ENCODE data around the gene TUBA3D. TPM values are rescaled to one million over a fixed set of nuclear protein-coding genes. Genes with fewer than 3 reads are reported as not detected.
"Not testable (repeated sequence)": the region's sequence is repeated elsewhere in the genome, so short reads cannot be mapped to it uniquely, and the experiment has no call there.

Gene TUBA3D
- total and polyA plus RNA-seq, 10 of the 15 experiments (the other 5 are each of a cell fraction or from before 2014, with no cell fraction given), result 0.04 to 0.37 (median 0.20) TPM; not detected in 6

- ATAC-seq, result peak; percentile 5
- DNase-seq (ENCODE audit: low read depth, low spot score); FAIRE-seq; H3K9me3 ChIP-seq (replicated peaks; ENCODE audit: control insufficient read depth, insufficient read depth, low read length); RAD21 ChIA-PET (ENCODE audit: unreplicated experiment); H3K27me3 ChIP-seq (replicated peaks in 1 of 2; ENCODE audit: control insufficient read depth in 2 of 2, insufficient read depth in 2 of 2, low read length in 1 of 2); in situ Hi-C loops (cut with MboI); H4K20me1 ChIP-seq (ENCODE audit: control insufficient read depth, insufficient read depth); H3K4me1 ChIP-seq (ENCODE audit: control insufficient read depth, insufficient read depth, low read length); H3K36me3 ChIP-seq (ENCODE audit: control insufficient read depth in 2 of 2, insufficient read depth in 2 of 2, low read length in 1 of 2); SMC1A ChIA-PET (ENCODE audit: uncharacterized antibody, unreplicated experiment); POLR2A ChIA-PET: not testable (repeated sequence)
- Histone ChIP-seq H3K27ac (ENCODE audit: control insufficient read depth, insufficient read depth) (peak overlapping the region; percentile 81), H3K4me3 (peak overlapping the region; percentile 67), H3K79me2 (ENCODE audit: control insufficient read depth, insufficient read depth, low read length) (peaks cover 58% of the 10 kb centered on the region), H2AFZ (ENCODE audit: control insufficient read depth, low read depth, low read length) (peak overlapping the region; percentile 65), H3K4me2 (ENCODE audit: control insufficient read depth, insufficient read depth) (peak overlapping the region; percentile 19), H3K9ac (ENCODE audit: control insufficient read depth, insufficient read depth, low read length) (peak overlapping the region; percentile 85)
- CTCF ChIA-PET, result interaction anchor here (1.1 to 3.8 kb wide), 3 partner anchors 38 to 182 kb away, joined by 3 to 25 read pairs (median 13); partner anchors contain the start of gene CCDC74A
- TSS peak; percentile 49 for BruUV-seq (replicated peaks)
- 0 out of 3 replicates have a peak, but pooled peaks of 1 of the 2 experiments have one; percentile 12 for TF ChIP-seq EGR1 (IDR thresholded peaks at IDR 0.05; ENCODE audit: borderline replicate concordance in 1 of 2, low read depth in 2 of 2, low read length in 2 of 2)
- intact Hi-C loops (cut with micrococcal nuclease; ENCODE audit: unreplicated experiment), result loop anchor here (5.0 to 10.0 kb wide), 3 partner anchors 86 to 396 kb away; partner anchors contain the start of gene FAM168B
- 38% methylated on average over 15 of the region's 20 CpGs for WGBS (ENCODE audit: insufficient coverage, insufficient replicate concordance, low lambda C conversion rate, missing lambda C conversion rate)
These were observed 14.9 kb downstream of the TUBA3D start for GRCh38 chr2:131490616-131491468.

- Histone ChIP-seq H3K27ac (ENCODE audit: control insufficient read depth, insufficient read depth) (peak overlapping the region; percentile 81), H2AFZ (ENCODE audit: control insufficient read depth, low read depth, low read length) (peak overlapping the region; percentile 65), H3K79me2 (ENCODE audit: control insufficient read depth, insufficient read depth, low read length) (peaks cover 64% of the 10 kb centered on the region), H3K4me3 (peak overlapping the region; percentile 67), H3K9ac (ENCODE audit: control insufficient read depth, insufficient read depth, low read length) (peak overlapping the region; percentile 85)
- FAIRE-seq; BruUV-seq (replicated peaks); POLR2A ChIA-PET; SMC1A ChIA-PET (ENCODE audit: uncharacterized antibody, unreplicated experiment); H3K9me3 ChIP-seq (replicated peaks; ENCODE audit: control insufficient read depth, insufficient read depth, low read length); H3K4me2 ChIP-seq (ENCODE audit: control insufficient read depth, insufficient read depth); DNase-seq (ENCODE audit: low read depth, low spot score); H3K36me3 ChIP-seq (ENCODE audit: control insufficient read depth in 2 of 2, insufficient read depth in 2 of 2, low read length in 1 of 2); H3K27me3 ChIP-seq (replicated peaks in 1 of 2; ENCODE audit: control insufficient read depth in 2 of 2, insufficient read depth in 2 of 2, low read length in 1 of 2); H3K4me1 ChIP-seq (ENCODE audit: control insufficient read depth, insufficient read depth, low read length); RAD21 ChIA-PET (ENCODE audit: unreplicated experiment); H4K20me1 ChIP-seq (ENCODE audit: control insufficient read depth, insufficient read depth); in situ Hi-C loops (cut with MboI): not testable (repeated sequence)
- WGBS (ENCODE audit: insufficient coverage, insufficient replicate concordance, low lambda C conversion rate, missing lambda C conversion rate), result 0% methylated on average over 11 of the region's 22 CpGs
- peak; percentile 16 for ATAC-seq
- intact Hi-C loops (cut with micrococcal nuclease; ENCODE audit: unreplicated experiment), result loop anchor here (5.0 to 10.0 kb wide), 3 partner anchors 86 to 397 kb away; partner anchors contain the start of gene FAM168B
- CTCF ChIA-PET, result interaction anchor here (0.9 to 3.8 kb wide), 4 partner anchors 37 to 385 kb away, joined by 3 to 25 read pairs (median 8); partner anchors contain the start of gene CCDC74A
These were observed 15.5 kb downstream of the TUBA3D start for GRCh38 chr2:131491469-131491836.
